SW 1271 (cell line): ENCODE data around the gene SPATS2.
"Not testable (repeated sequence)": the region's sequence is repeated elsewhere in the genome, so short reads cannot be mapped to it uniquely, and the experiment has no call there.

ENCODE experiments used
- DNase-seq, 2 experiments: peaks; one replicate each; lab custom pipeline; 2025; lab: John Stamatoyannopoulos, UW

SPATS2 gene

DNA sequence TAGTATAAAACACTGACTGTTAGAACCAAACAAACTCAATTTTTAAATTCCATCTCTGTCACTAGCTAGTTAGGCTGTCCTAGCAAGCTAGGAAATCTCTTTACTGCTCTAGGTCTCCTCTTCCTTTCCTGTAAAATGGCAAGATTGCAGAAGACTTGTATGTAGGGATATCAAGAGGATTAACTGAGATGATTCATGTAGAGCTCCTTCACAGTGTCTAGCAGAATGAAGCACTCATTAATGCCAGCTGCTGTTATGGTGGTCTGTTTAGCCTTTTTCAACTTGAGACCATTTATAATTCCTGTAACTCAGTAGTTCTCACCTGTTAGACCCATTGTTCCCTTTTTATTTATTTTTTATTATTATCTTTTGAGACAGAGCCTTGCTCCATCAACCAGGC is 103.7 kb downstream of the SPATS2 start:
- DNase-seq, result no peak

- DNase-seq, result no peak
Observed at GRCh38 chr12:49471557-49471956, 104.3 kb downstream of the SPATS2 start.

DNA sequence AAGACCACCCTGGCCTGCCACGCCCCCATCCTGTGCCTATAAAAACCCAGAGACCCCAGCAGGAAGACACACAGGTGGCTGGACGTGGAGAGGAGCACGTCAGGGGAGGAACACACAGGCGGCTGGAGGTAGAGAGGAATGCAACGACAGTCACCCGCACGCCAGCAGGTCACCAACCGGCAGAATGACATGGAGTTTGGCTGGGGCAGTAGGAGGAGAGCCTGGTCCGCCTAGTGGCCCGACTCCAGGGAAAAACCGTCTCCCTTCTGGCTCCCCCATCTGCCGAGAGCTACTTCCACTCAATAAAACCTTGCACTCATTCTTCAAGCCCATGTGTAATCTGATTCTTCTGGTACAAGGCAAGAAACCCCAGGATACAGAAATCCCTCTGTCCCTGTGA is 108.8 kb downstream of the SPATS2 start:
- no peak for DNase-seq

DNA sequence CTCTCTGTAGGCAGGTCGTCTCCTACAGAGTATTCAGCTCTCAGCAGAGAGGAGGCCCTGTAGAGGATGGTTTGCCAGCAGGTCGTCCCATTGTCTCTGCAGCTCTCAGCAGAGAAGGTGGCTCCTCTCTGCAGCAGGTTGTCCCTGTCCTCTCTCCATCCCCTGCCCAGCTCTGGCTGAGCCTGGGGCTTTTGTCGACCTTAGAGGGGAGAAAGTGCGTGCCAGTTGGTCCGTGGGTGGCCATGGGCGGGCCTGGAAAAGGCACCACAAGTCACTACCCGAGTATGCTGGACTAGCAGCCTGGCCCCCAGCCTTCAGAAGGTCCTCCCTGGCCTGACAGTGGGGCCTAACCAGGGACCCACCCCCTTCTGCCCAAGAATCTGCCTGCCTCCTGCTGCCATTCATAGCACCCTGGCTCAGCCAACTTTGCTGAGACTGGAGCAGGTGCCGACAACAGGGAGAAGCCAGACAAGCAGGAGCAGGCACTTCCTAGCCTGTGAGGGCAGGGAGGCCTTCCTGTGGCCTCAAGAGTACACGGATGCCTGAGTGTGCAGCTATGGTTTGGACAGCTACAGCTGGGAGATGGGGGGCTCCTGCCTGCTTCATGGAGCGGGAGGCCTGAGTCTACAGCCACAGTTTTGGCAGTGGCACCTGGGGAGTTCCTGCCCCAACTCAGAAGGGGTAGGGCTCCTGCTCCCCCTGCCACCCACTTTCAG is 111.8 kb downstream of the SPATS2 start:
- DNase-seq, result no peak

DNA sequence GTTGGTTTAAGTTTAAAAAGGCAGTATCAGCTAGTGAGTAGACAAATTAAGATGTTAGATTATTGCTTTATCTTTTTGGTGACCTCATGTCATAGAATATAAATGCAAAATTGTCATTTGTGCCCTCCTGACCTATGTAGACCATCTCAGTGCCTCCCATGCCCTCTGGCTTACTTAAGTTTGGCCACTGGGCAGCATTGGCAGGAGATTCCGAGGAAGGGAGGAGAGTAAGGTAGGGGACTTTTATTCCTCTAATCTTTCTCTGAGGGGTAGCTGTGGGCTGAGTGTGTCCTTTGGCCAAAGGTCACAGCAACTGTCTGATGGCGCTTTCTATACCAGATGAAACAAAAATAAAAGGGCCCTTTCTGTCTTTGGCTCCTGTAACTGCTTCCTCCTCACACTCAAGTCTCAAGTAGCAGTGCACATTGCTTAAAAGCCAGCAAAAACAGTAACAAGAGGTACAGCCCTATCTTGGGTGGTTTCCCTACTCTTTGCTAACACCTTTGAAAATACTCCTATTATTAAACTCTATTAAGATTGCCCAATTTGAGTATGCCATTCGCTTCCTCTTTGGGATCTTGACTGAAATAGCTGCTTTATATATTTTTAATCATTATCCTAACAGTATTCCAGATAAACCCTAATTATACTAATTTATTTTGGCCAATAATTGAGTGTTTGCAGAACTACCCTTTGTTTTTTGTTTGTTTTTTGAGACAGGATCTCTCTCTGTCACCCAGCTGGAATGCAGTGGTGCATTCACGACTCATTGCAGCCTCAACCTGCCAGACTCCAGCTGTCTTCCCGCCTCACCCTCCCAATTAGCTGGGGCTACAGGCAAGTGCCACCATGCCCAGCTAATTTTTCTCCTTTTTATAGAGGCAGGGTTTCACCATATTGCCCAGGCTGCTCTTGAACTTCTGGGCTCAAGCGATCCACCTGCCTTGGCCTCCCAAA is 115.1 kb downstream of the SPATS2 start:
- peak in 1 of 2 experiments; percentile 67 for DNase-seq

- peak in 1 of 2 experiments; percentile 19 for DNase-seq
Observed at GRCh38 chr12:49483619-49484018, 116.4 kb downstream of the SPATS2 start.

GRCh38 chr12:49487605-49488004 is 120.3 kb downstream of the SPATS2 start:
- DNase-seq, result no peak

DNA sequence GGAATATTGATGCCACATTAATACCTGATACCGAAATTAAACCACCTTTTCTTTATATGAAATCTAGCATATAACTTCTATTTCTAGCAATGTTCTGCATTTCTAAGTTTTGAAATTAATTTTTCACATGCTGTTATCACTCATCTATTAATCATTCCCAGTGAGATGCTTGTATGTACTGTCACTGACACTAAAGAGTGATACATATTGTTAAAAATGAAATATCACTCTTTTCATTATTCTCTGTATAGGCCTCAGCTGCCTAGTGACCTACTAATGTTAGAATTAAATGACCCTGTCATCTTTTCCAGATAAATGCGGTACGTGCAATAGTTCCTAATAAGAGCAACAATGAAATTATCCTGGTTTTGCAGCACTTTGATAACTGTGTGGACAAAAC is 121.9 kb downstream of the SPATS2 start:
- no peak for DNase-seq

- peak in 1 of 2 experiments; percentile 45 for DNase-seq
Observed at GRCh38 chr12:49489720-49490119, 122.5 kb downstream of the SPATS2 start.

GRCh38 chr12:49491823-49492222 is 124.6 kb downstream of the SPATS2 start:
- DNase-seq, result no peak

- no peak for DNase-seq
Observed at GRCh38 chr12:49493900-49494299, 126.6 kb downstream of the SPATS2 start.

- no peak for DNase-seq
Observed at GRCh38 chr12:49496417-49497360, 129.4 kb downstream of the SPATS2 start.

GRCh38 chr12:49501895-49502294 is 134.6 kb downstream of the SPATS2 start:
- no peak for DNase-seq

GRCh38 chr12:49502590-49502989 is 135.3 kb downstream of the SPATS2 start:
- no peak for DNase-seq

GRCh38 chr12:49503674-49504180 is 136.5 kb downstream of the SPATS2 start:
- DNase-seq, result peak; percentile 64 to 85

- DNase-seq, result peak in 1 of 2 experiments; percentile 28
Observed at GRCh38 chr12:49505672-49506071, 138.4 kb downstream of the SPATS2 start.

DNA sequence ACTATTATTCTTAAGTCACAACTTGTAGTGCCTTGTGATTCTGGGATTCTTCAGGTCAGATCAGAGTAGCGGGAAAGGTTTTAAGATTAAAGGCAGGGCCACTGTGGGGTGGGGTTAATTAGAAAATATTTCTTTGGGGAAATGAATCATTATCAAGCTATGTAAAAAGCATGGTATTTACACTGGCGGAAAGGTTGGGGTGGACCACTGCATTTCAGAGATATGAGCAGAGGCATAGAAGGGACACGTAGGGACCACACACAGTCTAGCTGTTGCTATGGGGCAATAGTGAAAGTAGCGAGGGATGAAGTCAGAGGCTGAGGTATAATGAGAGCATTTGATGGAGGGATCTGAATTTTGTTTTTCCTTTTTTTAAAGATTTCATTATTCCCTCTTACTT is 139.9 kb downstream of the SPATS2 start:
- DNase-seq, result peak; percentile 67 to 92

GRCh38 chr12:49509681-49510080 is 142.4 kb downstream of the SPATS2 start:
- not testable (repeated sequence) for DNase-seq

DNA sequence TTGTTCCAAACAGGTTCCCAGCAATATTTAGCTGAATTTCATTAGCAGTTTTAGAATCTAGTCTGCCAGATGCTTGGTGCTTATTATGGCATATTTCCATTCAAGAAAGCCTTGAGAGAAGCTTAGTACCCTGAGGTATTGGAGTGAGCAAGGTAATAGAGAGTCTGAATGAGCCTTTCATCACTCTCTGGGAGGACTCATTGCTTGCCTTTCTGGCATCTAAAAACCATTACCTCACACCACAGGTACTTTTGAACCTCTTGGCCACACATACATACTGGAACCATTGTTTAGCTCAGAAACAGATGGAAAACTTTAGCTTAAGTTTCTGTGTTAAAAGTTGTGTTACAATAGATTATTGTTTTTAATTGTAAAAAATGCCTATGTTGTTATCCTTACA is 144.1 kb downstream of the SPATS2 start:
- DNase-seq, result no peak

GRCh38 chr12:49512546-49512945 is 145.3 kb downstream of the SPATS2 start:
- DNase-seq, result no peak

- DNase-seq, result peak in 1 of 2 experiments; percentile 43
Observed at GRCh38 chr12:49515266-49515665, 148.0 kb downstream of the SPATS2 start.
